CD14-positive monocyte (primary cell): ENCODE results near the gene PFDN4. TPM values are rescaled to one million over a fixed set of nuclear protein-coding genes. Genes with fewer than 3 reads are reported as not detected.

ENCODE experiments used
- DNase-seq, 3 donors: peaks; one replicate each; pipeline ENCODE4 v3.0.0-alpha.2; 2011 to 2022
- H2AFZ ChIP-seq: 2 replicates; pipeline ENCODE4 v1.6.0; 2012; ENCODE audit warnings: mild to moderate bottlenecking, low read depth, low read length, inconsistent platforms; ENCODE audit not compliant: insufficient read depth, poor library complexity, severe bottlenecking
- H3K27ac ChIP-seq, 2 donors: 1 replicate in 1 of 2; 2 replicates in 1 of 2; pipeline ENCODE4 v1.5.1; 2012 to 2013; ENCODE audit warnings: low read length in 2 of 2, control low read depth in 1 of 2, inconsistent platforms in 1 of 2, low read depth in 1 of 2, mild to moderate bottlenecking in 1 of 2
- H3K27me3 ChIP-seq, 2 donors: one replicate each; pipeline versions ENCODE4 v1.6.0 to v1.6.1; 2011 to 2013; ENCODE audit warnings: low read length in 2 of 2; ENCODE audit not compliant: control insufficient read depth in 2 of 2, insufficient read depth in 2 of 2
- H3K36me3 ChIP-seq, 2 donors: replicated peaks in 1 of 2; 1 replicate in 1 of 2; 2 replicates in 1 of 2; pipeline versions ENCODE4 v1.5.1 to v1.6.1; 2012 to 2013; ENCODE audit warnings: low read length in 2 of 2, control low read depth in 1 of 2, inconsistent platforms in 1 of 2, mild to moderate bottlenecking in 1 of 2; ENCODE audit not compliant: insufficient read depth in 2 of 2, control insufficient read depth in 1 of 2
- H3K4me1 ChIP-seq, 2 donors: 1 replicate in 1 of 2; 2 replicates in 1 of 2; pipeline versions ENCODE4 v1.5.1 to v1.6.1; 2012 to 2013; ENCODE audit warnings: low read length in 2 of 2, control low read depth in 1 of 2, inconsistent platforms in 1 of 2, mild to moderate bottlenecking in 1 of 2, moderate library complexity in 1 of 2; ENCODE audit not compliant: insufficient read depth in 2 of 2, control insufficient read depth in 1 of 2
- H3K4me2 ChIP-seq: replicated peaks from 2 replicates; pipeline ENCODE3; 2012; ENCODE audit warnings: low read length, moderate library complexity, mild to moderate bottlenecking; ENCODE audit not compliant: poor library complexity, severe bottlenecking; ENCODE audit errors: extremely low read depth
- H3K4me3 ChIP-seq, 3 experiments: fragments of 200-600 bp in 1 of 3; sonication (generic) in 1 of 3; replicated peaks in 1 of 3; 1 replicate in 2 of 3; 2 replicates in 1 of 3; pipeline ENCODE4 v1.5.1; 2011 to 2013; ENCODE audit warnings: low read length in 3 of 3, mild to moderate bottlenecking in 3 of 3, control low read depth in 2 of 3, low read depth in 2 of 3, inconsistent platforms in 1 of 3, moderate library complexity in 1 of 3
- H3K79me2 ChIP-seq: 2 replicates; pipeline ENCODE4 v1.6.0; 2012; ENCODE audit warnings: mild to moderate bottlenecking, control low read depth, inconsistent platforms, low read length, moderate library complexity; ENCODE audit not compliant: insufficient read depth
- H3K9ac ChIP-seq: 2 replicates; pipeline ENCODE4 v1.6.0; 2017; ENCODE audit warnings: low read length, mild to moderate bottlenecking; ENCODE audit not compliant: insufficient read depth, poor library complexity, severe bottlenecking
- H3K9me3 ChIP-seq, 2 donors: replicated peaks in 1 of 2; 1 replicate in 1 of 2; 2 replicates in 1 of 2; pipeline versions ENCODE4 v1.5.1 to v1.6.1; 2012 to 2013; ENCODE audit warnings: low read length in 2 of 2, control low read depth in 1 of 2; ENCODE audit not compliant: control insufficient read depth in 1 of 2, insufficient read depth in 1 of 2
- H4K20me1 ChIP-seq: 2 replicates; pipeline ENCODE4 v1.6.0; 2012; ENCODE audit warnings: mild to moderate bottlenecking, low read length, control low read depth, moderate library complexity; ENCODE audit not compliant: insufficient read depth
- H3K27ac Mint-ChIP-seq, 7 donors: one replicate each; pipeline ENCODE4 v1.8.0; 2020; ENCODE audit warnings: mild to moderate bottlenecking in 7 of 7, mixed read lengths in 7 of 7, moderate library complexity in 6 of 7, inconsistent platforms in 2 of 7
- H3K27me3 Mint-ChIP-seq, 3 donors: one replicate each; pipeline ENCODE4 v1.8.0; 2021 to 2022; ENCODE audit warnings: low read depth in 3 of 3, mild to moderate bottlenecking in 3 of 3, mixed read lengths in 3 of 3, moderate library complexity in 3 of 3, inconsistent platforms in 1 of 3
- H3K36me3 Mint-ChIP-seq, 2 donors: one replicate each; pipeline ENCODE4 v1.8.0; 2020; ENCODE audit warnings: mixed read lengths in 2 of 2, inconsistent platforms in 1 of 2, mild to moderate bottlenecking in 1 of 2
- H3K4me1 Mint-ChIP-seq: one replicate; pipeline ENCODE4 v1.8.0; 2020; ENCODE audit warnings: mild to moderate bottlenecking, mixed read lengths
- H3K4me3 Mint-ChIP-seq, 2 donors: one replicate each; pipeline ENCODE4 v1.8.0; 2020; ENCODE audit warnings: mild to moderate bottlenecking in 2 of 2, mixed read lengths in 2 of 2, moderate library complexity in 1 of 2
- H3K9me3 Mint-ChIP-seq, 7 donors: one replicate each; pipeline ENCODE4 v1.8.0; 2020 to 2022; ENCODE audit warnings: mixed read lengths in 7 of 7, mild to moderate bottlenecking in 6 of 7, moderate library complexity in 6 of 7, inconsistent platforms in 2 of 7
- WGBS: methylation state at CpG from one replicate; pipeline ENCODE4 v1.1.5; 2013; ENCODE audit warnings: missing lambda C conversion rate; ENCODE audit not compliant: insufficient coverage; 5-methylcytosine and 5-hydroxymethylcytosine counted together
- intact Hi-C, 2 donors: fragments of 100-400 bp; cut with micrococcal nuclease; formaldehyde crosslinking; loops; one replicate each; pipeline versions ENCODE4 v1.15.0 to v1.15.1; 2023
- polyA plus RNA-seq, 3 donors: library from polyadenylated mRNA; depleted of rRNA in 1 of 3; unstranded in 2 of 3; stranded (reverse) in 1 of 3; fragments of 300-500 nt in 2 of 3; fragments of >200 nt in 1 of 3; fragmentation: Illumina TruSeq in 2 of 3; gene quantifications; 1 replicate in 2 of 3; 2 replicates in 1 of 3; pipeline ENCODE4 v1.2.3, GENCODE V29; 2012 to 2021
- TF ChIP-seq, protein P1 (sequence below): fragments of 200-600 bp; IDR thresholded peaks from one replicate; pipeline ENCODE4 v1.8.0; 2022; ENCODE audit warnings: antibody characterized with exemption, mild to moderate bottlenecking

PFDN4 gene
- polyA plus RNA-seq, 3 donors: 12.6 to 49.0 (median 32.1) TPM

DNA sequence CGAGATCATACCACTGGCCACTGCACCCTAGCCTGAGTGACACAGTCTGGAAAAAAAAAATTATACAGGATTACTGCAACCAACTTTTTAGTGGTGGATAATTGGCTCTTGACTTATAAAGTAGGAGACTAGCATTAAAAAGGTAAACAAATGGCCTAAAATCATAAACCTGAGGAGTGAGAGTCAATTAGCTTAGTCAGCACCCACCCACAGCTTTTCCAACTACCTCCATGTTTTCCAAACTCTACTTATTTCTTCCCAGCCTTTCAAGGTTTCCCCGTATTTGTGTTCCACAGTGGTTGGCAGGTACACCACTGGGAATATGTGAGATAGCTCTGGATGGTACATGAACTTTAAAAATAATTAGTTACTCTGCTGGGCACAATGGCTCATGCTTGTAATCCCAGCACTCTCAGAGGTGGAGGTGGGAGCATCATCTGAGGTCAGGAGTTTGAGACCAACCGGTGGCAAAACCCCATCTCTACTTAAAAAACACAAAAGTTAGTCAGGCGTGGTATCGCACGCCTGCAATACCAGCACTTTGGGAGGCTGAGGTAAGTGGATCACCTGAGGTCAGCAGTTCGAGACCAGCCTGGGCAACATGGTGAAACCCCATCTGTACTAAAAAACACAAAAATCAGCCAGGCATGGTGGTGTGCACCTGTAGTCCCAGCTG lies 40.8 kb upstream of the PFDN4 start:
- Histone ChIP-seq H3K4me3 (no peak overlapping the region), H3K4me2 (no peak overlapping the region), H3K9ac (no peak overlapping the region), H3K36me3 (no peaks in the 10 kb centered on the region), H3K27me3 (peaks cover 38 to 48% of the 10 kb centered on the region in 2 donors), H2AFZ (no peak overlapping the region), H3K9me3 (peaks cover 0 to 5% of the 10 kb centered on the region in 2 donors), H4K20me1 (no peaks in the 10 kb centered on the region), H3K4me1 (no peaks in the 10 kb centered on the region), H3K79me2 (no peaks in the 10 kb centered on the region), H3K27ac (no peak overlapping the region)
- Mint-ChIP-seq H3K9me3 (peaks cover 0 to 5% (median 0%) of the 10 kb centered on the region in 7 donors), H3K4me1 (no peaks in the 10 kb centered on the region), H3K4me3 (no peak overlapping the region), H3K27ac (no peak overlapping the region), H3K27me3 (peaks cover 43 to 78% (median 66%) of the 10 kb centered on the region in 3 donors), H3K36me3 (no peaks in the 10 kb centered on the region)
- intact Hi-C loops: no loop called here
- no peak for DNase-seq
- WGBS: no CpG with 5 or more reads among the region's 7 CpGs
- TF ChIP-seq, protein P1, sequence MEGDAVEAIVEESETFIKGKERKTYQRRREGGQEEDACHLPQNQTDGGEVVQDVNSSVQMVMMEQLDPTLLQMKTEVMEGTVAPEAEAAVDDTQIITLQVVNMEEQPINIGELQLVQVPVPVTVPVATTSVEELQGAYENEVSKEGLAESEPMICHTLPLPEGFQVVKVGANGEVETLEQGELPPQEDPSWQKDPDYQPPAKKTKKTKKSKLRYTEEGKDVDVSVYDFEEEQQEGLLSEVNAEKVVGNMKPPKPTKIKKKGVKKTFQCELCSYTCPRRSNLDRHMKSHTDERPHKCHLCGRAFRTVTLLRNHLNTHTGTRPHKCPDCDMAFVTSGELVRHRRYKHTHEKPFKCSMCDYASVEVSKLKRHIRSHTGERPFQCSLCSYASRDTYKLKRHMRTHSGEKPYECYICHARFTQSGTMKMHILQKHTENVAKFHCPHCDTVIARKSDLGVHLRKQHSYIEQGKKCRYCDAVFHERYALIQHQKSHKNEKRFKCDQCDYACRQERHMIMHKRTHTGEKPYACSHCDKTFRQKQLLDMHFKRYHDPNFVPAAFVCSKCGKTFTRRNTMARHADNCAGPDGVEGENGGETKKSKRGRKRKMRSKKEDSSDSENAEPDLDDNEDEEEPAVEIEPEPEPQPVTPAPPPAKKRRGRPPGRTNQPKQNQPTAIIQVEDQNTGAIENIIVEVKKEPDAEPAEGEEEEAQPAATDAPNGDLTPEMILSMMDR: no peak

DNA sequence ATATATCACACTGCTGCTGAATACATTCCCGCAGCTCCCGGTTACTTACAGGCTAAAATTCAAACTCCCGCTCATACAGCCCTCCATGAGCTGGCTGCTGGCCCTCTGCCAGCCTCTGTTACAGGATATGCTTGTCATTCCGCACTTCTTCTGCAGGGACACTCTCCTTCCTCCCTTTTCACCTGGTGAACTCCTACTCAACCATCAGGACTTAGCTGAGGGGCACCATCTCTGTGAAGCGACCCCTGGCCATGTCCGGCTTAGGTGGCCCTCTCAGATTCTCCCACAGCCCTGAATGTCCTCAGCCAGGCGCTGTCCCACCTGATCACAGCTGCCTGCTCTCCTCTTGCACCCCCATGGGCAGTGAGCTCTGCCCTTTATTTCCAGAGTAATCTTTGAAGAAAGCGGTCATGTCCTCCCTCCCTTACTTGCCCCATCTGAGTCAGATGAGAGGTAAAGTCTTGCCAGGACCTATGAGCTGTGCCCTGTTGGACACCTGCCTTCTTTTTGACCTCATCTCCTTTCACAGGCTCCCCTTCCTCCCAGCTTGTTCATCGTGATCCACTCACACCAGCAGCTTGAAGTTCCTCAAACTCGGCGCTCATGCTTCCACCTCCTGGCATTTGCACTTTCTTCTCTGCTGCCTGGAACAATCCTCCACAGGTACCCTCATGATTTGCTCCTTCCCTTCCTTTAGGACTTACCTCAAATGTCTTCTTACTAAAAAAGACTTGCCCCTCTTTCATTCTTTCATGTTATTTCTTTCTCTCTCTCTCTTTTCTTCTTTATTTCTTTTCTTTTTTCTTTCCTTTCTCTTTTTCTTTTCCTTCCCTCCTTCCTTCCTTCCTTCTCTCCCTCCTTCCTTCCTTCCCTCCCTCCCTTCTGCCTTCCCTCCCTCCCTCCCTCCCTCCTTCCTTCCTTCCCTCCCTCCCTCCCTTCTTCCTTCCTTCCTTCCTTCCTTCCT lies 39.7 kb upstream of the PFDN4 start:
- Mint-ChIP-seq H3K9me3 (peaks cover 0 to 10% (median 5%) of the 10 kb centered on the region in 7 donors), H3K27ac (peak overlapping the region in 1 of 7 donors; percentile 34), H3K4me1 (peaks cover 8% of the 10 kb centered on the region), H3K27me3 (peaks cover 49 to 81% (median 70%) of the 10 kb centered on the region in 3 donors), H3K4me3 (peak overlapping the region in 1 of 2 donors; percentile 8), H3K36me3 (no peaks in the 10 kb centered on the region)
- H3K4me1 ChIP-seq: peaks cover 6 to 7% of the 10 kb centered on the region in 2 donors
- no peaks in the 10 kb centered on the region for H4K20me1 ChIP-seq
- H3K4me2 ChIP-seq: no peak overlapping the region
- H3K79me2 ChIP-seq: no peaks in the 10 kb centered on the region
- H3K4me3 ChIP-seq: no peak overlapping the region
- peaks cover 0 to 12% of the 10 kb centered on the region in 2 donors for H3K9me3 ChIP-seq
- H3K27me3 ChIP-seq: peaks cover 49 to 59% of the 10 kb centered on the region in 2 donors
- H3K9ac ChIP-seq: no peak overlapping the region
- TF ChIP-seq, protein P1: no peak
- H3K36me3 ChIP-seq: no peaks in the 10 kb centered on the region
- no peak overlapping the region for H2AFZ ChIP-seq
- no peak for DNase-seq
- intact Hi-C loops: no loop called here
- 41% methylated on average over 8 of the region's 11 CpGs for WGBS
- H3K27ac ChIP-seq: no peak overlapping the region
